Stimulated activated CD4-positive, alpha-beta T cell treated with anti-CD3 and anti-CD28 coated beads, Interleukin-4, amount 100 ng/mL, for 24 hours (primary cell): ENCODE results near the gene TMPRSS12.
"Not testable (repeated sequence)": the region's sequence is repeated elsewhere in the genome, so short reads cannot be mapped to it uniquely, and the experiment has no call there.

Experiments used
- DNase-seq: peaks from one replicate; pipeline ENCODE4 v3.0.0-alpha.2; 2020

Gene TMPRSS12

DNA sequence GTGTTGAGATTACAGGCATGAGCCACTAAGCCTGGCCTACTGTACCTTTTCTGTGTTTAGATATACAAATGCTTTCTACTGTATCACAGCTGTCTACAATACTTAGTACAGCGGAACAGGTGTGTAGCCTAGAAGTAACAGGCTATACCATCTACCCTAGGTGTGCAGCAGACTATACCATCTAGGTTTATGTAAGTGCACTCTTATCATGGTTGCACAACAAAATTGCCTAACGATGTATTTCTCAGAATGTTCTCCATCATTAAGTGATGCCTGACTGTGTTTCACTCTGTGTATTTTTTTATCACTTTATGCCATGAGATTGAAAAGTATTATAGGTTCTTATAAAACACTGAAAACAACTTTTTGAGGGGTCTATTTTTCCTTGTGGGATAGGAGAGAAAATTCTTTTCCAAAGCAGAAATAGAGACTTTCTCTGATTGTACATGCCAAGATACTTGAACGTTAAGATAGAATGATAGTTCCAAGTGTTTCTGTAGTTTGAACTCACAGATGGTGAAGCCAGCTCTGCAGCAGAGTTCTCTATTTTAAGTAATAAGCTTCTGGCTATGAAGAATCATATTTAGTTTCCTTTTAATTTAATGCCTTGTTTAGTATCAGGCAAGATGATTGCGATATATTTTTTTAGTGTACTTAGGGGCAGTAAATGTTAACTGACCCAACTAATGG is 17.0 kb downstream of the TMPRSS12 start:
- no peak for DNase-seq

GRCh38 chr12:50862316-50862715 is 19.6 kb downstream of the TMPRSS12 start:
- no peak for DNase-seq

- DNase-seq: no peak
These were observed 22.5 kb downstream of the TMPRSS12 start for GRCh38 chr12:50865266-50865665.

DNA sequence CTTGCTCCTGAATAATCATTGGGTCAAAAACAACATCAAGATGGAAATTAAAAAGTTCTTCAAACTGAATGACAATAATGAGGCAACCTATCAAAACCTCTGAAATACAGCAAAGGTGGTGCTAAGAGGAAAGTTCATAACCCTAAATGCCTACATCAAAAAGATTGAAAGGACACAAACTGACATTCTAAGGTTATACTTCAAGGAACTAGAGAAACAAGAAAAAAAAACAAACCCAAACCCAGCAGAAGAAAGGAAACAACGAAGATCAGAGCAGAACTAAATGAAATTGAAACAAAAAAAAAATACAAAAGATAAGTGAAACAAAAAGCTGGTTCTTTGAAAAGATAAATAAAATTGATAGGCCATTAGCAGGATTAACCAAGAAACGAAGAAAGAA is 26.2 kb downstream of the TMPRSS12 start:
- not testable (repeated sequence) for DNase-seq

DNA sequence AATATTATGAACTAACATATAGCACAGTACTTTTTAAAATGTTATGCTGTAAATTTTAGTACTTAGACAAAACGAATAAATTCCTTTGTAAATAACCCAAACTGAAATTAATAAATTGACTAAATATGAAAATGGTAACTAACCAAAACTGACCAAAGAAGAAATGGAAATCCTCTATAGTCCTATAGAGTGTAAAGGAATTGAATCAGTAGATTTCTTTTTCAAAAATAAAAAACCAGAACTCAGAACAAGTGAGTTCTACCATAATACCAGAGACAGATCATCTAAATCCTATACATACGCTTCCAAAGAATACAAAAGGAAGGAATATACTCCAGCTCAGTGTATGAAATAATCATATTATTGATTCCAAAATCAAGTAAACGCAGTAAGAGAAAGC is 39.8 kb downstream of the TMPRSS12 start:
- no peak for DNase-seq

- no peak for DNase-seq
These were observed 44.5 kb downstream of the TMPRSS12 start for GRCh38 chr12:50887191-50887590.

- no peak for DNase-seq
These were observed 45.9 kb downstream of the TMPRSS12 start for GRCh38 chr12:50888666-50889065.

DNA sequence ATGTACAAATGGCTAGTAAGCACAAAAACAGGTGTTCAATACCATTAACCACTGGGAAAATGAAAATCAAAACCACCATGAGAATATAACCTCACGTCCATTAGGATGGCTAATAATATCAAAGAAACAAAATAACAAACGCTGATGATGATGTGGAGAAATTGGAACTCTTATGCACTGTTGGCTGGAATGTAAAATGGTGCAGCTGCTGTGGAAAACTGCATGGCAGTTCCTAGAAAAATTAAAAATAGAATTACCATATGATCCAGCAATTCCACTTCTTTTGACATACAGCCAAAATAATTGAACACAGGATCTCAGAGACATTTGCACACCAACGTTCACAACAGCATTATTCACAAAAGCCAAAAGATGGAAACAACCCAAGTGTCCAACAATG is 51.5 kb downstream of the TMPRSS12 start:
- DNase-seq: no peak

- no peak for DNase-seq
These were observed 59.0 kb downstream of the TMPRSS12 start for GRCh38 chr12:50901685-50902113.

- not testable (repeated sequence) for DNase-seq
These were observed 65.8 kb downstream of the TMPRSS12 start for GRCh38 chr12:50908479-50908878.

DNA sequence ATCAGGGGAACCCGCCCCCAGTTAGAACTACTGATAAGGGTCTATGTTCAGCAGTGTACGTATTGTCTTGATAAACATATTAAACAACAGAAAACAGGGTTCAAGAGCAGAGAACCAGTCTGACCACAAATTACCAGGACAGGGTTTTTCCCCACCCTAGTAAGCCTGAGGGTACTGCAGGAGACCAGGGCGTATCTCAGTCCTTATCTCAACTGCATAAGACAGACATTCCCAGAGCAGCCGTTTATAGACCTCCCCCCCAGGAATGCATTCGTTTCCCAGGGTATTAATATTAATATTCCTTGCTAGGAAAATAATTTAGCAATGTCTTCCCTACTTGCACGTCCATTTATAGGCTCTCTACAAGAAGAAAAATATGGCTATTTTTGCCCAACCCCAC is 69.6 kb downstream of the TMPRSS12 start:
- not testable (repeated sequence) for DNase-seq

DNA sequence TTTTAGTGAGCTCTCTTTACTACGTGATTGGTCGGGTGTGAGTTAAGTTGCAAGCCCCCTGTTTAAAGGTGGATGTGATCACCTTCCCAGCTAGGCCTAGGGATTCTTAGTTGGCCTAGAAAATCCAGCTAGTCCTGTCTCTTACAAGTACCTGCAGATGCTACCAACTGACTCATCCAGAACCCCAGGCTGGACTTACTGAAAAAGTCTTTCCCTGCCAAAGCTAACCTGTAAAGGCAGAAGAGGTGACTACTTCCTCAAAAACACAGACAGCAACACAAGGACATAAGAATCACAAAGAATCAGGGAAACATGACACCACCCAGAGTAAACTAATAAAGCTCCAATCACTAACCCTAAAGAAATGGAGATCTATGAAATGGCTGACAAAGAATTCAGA is 70.5 kb downstream of the TMPRSS12 start:
- no peak for DNase-seq

- no peak for DNase-seq
These were observed 72.3 kb downstream of the TMPRSS12 start for GRCh38 chr12:50914872-50915484.

GRCh38 chr12:50916292-50916691 is 73.6 kb downstream of the TMPRSS12 start:
- no peak for DNase-seq

DNA sequence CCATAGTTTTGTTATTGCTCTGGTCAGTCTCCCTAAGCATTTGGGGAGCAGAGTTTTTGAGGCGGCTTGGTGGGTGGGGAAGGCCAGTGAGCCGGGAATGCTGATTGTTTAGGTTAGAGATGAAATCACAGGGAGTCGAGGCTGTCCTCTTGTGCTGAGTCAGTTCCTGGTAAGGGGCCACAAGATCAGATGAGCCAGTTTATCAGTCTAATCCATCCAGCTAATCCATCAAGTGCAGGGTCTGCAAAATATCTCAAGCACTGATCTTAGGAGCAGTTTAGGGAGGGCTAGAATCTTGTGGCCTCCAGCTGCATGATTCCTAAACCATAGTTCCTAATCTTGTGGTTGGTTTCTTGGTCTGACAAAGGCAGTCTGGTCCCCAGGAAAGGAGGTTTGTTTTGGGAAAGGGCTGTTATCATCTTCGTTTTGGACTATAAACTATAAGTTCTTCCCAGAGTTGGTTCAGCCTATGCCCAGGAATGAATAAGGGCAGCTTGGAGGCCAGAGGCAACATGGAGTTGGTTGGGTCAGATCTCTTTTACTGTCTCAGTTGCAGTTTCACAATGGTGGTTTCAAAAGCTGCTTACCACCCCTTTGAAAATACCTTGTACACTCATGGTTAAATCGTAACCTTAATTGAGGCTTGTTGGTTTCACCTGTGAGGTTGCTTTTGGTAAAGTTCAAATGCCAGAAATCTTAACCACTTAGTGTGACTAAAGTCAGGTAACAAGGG is 76.0 kb downstream of the TMPRSS12 start:
- no peak for DNase-seq

- no peak for DNase-seq
These were observed 80.1 kb downstream of the TMPRSS12 start for GRCh38 chr12:50922820-50923219.

- DNase-seq: no peak
These were observed 80.8 kb downstream of the TMPRSS12 start for GRCh38 chr12:50923361-50924130.

DNA sequence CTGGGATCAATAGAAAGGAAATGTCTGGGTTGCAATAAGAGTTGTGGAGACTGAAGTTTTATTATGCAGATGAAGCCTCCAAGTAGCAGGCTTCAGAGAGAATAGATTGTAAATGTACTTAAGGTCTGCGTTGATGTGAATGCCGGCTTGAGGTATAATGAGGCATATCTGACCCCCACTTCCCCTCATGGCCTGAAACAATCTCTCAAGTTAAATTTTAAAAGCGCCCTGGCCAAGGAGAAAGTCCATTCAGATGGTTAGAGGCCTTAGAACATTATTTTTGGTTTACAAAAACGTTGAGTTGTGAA is 81.4 kb downstream of the TMPRSS12 start:
- no peak for DNase-seq

- no peak for DNase-seq
These were observed 82.0 kb downstream of the TMPRSS12 start for GRCh38 chr12:50924439-50925341.

- DNase-seq: no peak
These were observed 82.6 kb downstream of the TMPRSS12 start for GRCh38 chr12:50925342-50925651.

GRCh38 chr12:50925920-50926319 is 83.2 kb downstream of the TMPRSS12 start:
- no peak for DNase-seq

- no peak for DNase-seq
These were observed 83.7 kb downstream of the TMPRSS12 start for GRCh38 chr12:50926415-50926814.

- not testable (repeated sequence) for DNase-seq
These were observed 84.2 kb downstream of the TMPRSS12 start for GRCh38 chr12:50926932-50927331.
